ENCODE results near the gene HEATR3.

The HEATR3 gene

DNA sequence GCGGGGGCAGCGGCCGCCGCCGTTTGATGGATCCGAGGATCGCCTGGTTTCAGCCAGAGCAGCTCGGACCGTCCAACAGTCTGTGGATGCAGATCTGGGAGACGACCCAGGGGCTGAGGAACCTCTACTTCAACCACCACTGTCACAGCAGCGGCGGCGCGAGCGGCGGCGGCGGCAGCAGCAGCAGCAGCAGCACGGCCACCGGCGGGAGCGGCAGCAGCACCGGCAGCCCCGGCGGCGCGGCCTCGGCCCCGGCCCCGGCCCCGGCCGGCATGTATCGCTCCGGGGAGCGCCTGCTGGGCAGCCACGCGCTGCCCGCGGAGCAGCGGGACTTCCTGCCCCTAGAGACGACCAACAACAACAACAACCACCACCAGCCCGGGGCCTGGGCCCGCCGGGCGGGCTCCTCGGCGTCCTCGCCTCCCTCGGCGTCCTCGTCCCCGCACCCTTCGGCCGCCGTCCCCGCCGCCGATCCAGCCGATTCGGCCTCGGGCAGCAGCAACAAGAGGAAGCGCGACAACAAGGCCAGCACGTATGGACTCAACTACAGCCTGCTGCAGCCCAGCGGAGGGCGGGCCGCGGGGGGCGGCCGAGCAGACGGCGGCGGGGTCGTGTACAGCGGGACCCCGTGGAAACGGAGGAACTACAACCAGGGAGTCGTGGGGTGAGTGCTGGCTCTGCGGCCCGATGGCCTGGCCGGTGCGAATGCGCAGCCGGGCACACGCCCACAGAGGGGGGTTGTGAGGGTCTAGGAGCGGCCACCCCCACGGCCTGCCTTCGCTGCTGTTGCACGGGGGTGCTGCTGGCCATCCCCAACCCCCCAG, 88.0 kb downstream of the HEATR3 start:
- DNase-seq (ENCODE audit: low read depth in 2 of 2) = peak; percentile 19 to 23

DNA sequence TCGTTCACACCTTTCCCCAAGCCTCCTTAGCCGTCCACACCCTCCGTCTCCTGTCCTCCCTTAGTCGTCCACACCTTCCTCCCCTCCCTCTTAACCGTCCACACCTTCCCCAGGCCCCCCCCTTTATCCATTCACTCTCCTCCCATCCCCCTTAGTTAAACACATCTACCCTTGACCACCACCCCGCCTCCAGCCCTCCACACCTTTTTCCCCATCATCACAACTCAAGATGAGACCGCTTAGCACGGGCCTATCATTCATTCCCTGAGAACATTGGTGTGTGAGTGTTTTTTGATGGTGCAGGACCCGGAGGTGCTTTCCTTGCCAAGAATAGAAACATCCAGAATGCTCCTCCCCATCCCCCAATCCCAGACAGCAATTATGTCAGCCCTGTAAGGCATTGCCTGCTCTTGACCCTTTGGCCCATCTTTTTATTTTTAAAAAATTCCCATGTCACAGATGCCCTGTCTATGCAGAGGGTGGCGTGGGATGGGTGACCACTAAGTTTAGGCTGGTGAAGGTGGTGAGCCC, 88.7 kb downstream of the HEATR3 start:
- no peak for DNase-seq (ENCODE audit: low read depth in 2 of 2)

DNA sequence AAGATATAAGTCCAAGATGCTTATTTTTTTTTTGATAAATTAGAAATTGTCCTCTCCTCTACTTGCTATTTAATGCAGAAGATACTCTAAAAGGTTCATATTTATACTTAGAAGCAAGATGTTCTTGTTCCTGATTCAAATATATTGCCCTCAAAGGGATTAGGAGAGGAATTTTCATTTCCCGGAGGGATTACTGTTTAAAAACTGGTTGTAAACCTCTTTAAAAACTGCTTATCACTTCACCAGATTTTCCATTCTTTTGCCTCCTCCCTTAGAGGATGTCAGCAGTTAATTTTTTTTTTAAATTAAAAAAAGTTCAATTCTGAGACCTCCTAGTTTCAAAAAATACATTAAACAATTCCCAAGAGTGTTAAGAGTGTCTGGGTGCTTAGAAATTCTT, 90.2 kb downstream of the HEATR3 start:
- DNase-seq (ENCODE audit: low read depth in 2 of 2) = no peak

Measured in stimulated activated CD8-positive, alpha-beta memory T cell treated with anti-CD3 and anti-CD28 coated beads, Interleukin-2, amount 100 ng/mL, for 48 hours (primary cell).